Left colon (tissue), 2 donors: ENCODE results near the gene CERS6. TPM values are rescaled to one million over a fixed set of nuclear protein-coding genes. Genes with fewer than 3 reads are reported as not detected.

Source experiments
- ATAC-seq: fragments of 200-7000 bp; cut with Tn5 transposase; one replicate; pipeline ENCODE4 v1.9.1; 2020; ENCODE audit warnings: mild to moderate bottlenecking, moderate library complexity
- DNase-seq, 2 donors: peaks; one replicate each; pipeline ENCODE4 v3.0.0-alpha.2; 2020
- intact Hi-C, 2 donors: fragments of 100-400 bp; cut with DNase I in 1 of 2; cut with micrococcal nuclease in 1 of 2; formaldehyde crosslinking; loops; one replicate each; pipeline versions ENCODE4 v1.11.2 to v1.14.0; 2022; cut with DNase I, micrococcal nuclease
- total RNA-seq, 2 donors: library from RNA; stranded (reverse); fragmentation: NEBNext Ultra II Directional; extraction: Animal tissue kit (Norgen Biotek cat#: 25700); gene quantifications; one replicate each; pipeline ENCODE4 v1.2.1, GENCODE V29; 2021
- donor health status: DM: no; HTN: no; CAD: no.
- donor health status: DM: yes; HTN: yes; CAD: no.

Gene CERS6
- total RNA-seq, 2 donors from 2014 or later: 64.4 to 67.2 TPM

- DNase-seq (no peak), ATAC-seq (peak; percentile 44)
- intact Hi-C loops: no loop called here
These were observed 119.0 kb downstream of the CERS6 start for GRCh38 chr2:168574856-168575630.

GRCh38 chr2:168577885-168578284 is 121.8 kb downstream of the CERS6 start:
- ATAC-seq (peak; percentile 65), DNase-seq (no peak)
- intact Hi-C loops: no loop called here

GRCh38 chr2:168583064-168583709 is 127.1 kb downstream of the CERS6 start:
- peak; percentile 49 for ATAC-seq
- intact Hi-C loops: no loop called here
- DNase-seq: no peak

GRCh38 chr2:168583710-168584521 is 127.8 kb downstream of the CERS6 start:
- peak in 1 of 2 donors; percentile 18 for DNase-seq
- intact Hi-C loops: no loop called here
- peak; percentile 44 for ATAC-seq

GRCh38 chr2:168584911-168585310 is 128.8 kb downstream of the CERS6 start:
- no peak for DNase-seq
- intact Hi-C loops: no loop called here
- ATAC-seq: peak; percentile 19

GRCh38 chr2:168585700-168586099 is 129.6 kb downstream of the CERS6 start:
- ATAC-seq (no peak), DNase-seq (no peak)
- intact Hi-C loops: no loop called here

- intact Hi-C loops: no loop called here
- DNase-seq (no peak), ATAC-seq (no peak)
These were observed 131.2 kb downstream of the CERS6 start for GRCh38 chr2:168587307-168587706.

GRCh38 chr2:168589236-168590211 is 133.5 kb downstream of the CERS6 start:
- intact Hi-C loops: no loop called here
- ATAC-seq: no peak
- DNase-seq: no peak

GRCh38 chr2:168592181-168592831 is 136.2 kb downstream of the CERS6 start:
- intact Hi-C loops: no loop called here
- ATAC-seq (no peak), DNase-seq (no peak)

GRCh38 chr2:168593713-168594112 is 137.6 kb downstream of the CERS6 start:
- DNase-seq (no peak), ATAC-seq (no peak)
- intact Hi-C loops: no loop called here

- ATAC-seq: no peak
- intact Hi-C loops: no loop called here
- no peak for DNase-seq
These were observed 138.7 kb downstream of the CERS6 start for GRCh38 chr2:168594778-168595177.

- ATAC-seq (no peak), DNase-seq (no peak)
- intact Hi-C loops: no loop called here
These were observed 141.0 kb downstream of the CERS6 start for GRCh38 chr2:168596881-168597655.

- DNase-seq (no peak), ATAC-seq (no peak)
- intact Hi-C loops: no loop called here
These were observed 143.7 kb downstream of the CERS6 start for GRCh38 chr2:168599738-168600137.

- ATAC-seq (peak; percentile 73), DNase-seq (no peak)
- intact Hi-C loops: no loop called here
These were observed 144.9 kb downstream of the CERS6 start for GRCh38 chr2:168600949-168601348.

- ATAC-seq (peak; percentile 73), DNase-seq (no peak)
- intact Hi-C loops: no loop called here
These were observed 145.7 kb downstream of the CERS6 start for GRCh38 chr2:168601741-168602140.

- DNase-seq: no peak
- intact Hi-C loops: no loop called here
- no peak for ATAC-seq
These were observed 146.3 kb downstream of the CERS6 start for GRCh38 chr2:168602379-168602778.

- ATAC-seq (no peak), DNase-seq (no peak)
- intact Hi-C loops: no loop called here
These were observed 146.9 kb downstream of the CERS6 start for GRCh38 chr2:168602846-168603401.
